CD4-positive, alpha-beta T cell treated with Interleukin-17A for 4 hours (primary cell): ENCODE results near the gene CRYAA.
"Not testable (repeated sequence)": the region's sequence is repeated elsewhere in the genome, so short reads cannot be mapped to it uniquely, and the experiment has no call there.

Experiments used
- DNase-seq: peaks from one replicate; pipeline ENCODE4 v3.0.0-alpha.2; 2020; ENCODE audit warnings: mixed read lengths

CRYAA gene, protein sequence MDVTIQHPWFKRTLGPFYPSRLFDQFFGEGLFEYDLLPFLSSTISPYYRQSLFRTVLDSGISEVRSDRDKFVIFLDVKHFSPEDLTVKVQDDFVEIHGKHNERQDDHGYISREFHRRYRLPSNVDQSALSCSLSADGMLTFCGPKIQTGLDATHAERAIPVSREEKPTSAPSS

GRCh38 chr21:43168708-43169107 lies at the start of gene CRYAA:
TSS of gene CRYAA (plus strand) at chr21:43169008. CDS start at chr21:43169100, 92 bp downstream.
- not testable (repeated sequence) for DNase-seq

DNA sequence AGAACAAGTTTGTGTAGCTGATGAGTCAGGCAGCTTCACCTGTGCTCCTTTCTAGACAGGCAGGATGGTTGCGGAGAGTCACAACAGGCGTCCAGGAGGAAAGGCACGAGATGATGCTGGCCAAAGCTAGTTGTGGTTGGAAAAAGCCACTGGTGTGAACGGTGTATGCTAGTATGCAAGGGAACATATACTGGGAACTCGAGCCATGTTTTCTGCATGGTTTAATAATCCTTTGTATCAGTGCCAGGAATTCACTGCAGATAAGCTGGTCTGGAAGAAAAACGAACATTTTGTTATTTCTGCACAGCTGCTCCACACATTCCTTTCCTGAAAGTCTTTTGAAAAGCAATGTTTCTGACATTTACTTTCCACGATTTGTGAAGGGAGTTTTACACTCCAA lies 38.7 kb upstream of the CRYAA start:
- not testable (repeated sequence) for DNase-seq

DNA sequence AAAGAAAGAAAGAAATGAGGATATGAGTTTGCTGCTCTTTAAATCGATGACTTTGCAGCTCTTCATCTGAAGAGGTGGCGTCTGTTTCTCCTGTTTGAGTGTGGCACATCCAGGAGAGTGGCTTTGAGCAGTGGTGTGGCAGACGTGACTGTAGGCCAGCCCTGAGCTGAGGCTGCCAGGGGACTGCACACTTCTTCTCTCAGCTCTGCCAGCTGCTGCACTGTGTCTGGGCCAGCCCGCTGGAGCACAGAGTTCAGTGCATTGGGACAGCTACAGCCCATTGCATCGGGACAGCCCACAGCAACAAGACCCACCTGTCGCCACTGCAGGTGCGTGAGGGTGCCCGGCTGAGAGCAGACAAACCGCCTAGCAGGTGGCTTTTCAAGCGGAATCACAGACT lies 34.3 kb upstream of the CRYAA start:
- DNase-seq, result not testable (repeated sequence)

DNA sequence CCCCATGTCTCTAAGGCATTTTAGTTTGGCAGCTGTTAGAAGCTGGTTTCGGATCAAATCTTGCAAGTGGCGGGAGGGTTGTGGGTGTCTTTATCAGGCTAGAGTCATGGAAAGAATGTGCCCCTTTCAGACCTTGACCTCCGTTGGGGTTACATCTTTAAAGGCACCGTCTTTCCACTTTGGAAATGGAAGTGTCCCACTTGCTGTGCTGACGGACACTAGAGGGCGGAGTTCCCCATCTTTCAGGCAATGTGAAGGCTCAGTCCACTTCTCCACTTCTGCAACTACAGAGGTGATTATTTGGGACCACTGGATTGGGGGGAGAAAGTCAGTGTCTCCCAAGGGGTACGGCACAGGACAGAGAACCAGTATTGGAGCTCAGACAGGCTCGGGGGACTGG lies 29.9 kb upstream of the CRYAA start:
- not testable (repeated sequence) for DNase-seq

GRCh38 chr21:43141407-43141806 lies 27.4 kb upstream of the CRYAA start:
- DNase-seq, result not testable (repeated sequence)

DNA sequence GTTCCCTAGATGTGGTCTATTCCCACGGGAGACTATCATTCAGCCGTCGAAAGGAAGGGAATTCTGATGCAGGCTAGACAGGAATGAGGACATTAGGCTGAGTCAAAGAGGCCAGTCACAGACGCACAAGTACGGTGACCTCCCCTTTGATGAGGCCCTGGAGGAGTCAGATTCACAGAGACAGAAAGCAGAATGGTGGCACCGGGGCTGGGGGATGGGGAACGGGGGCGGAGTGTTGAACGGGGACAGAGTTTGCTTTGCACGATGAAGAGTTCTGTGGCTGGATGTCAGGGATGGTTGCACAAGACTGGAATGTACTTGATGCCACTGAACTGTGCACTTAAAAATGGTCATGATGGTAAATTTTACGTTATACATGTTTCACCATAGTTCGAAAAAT lies 22.2 kb upstream of the CRYAA start:
- not testable (repeated sequence) for DNase-seq

- not testable (repeated sequence) for DNase-seq
Observed at GRCh38 chr21:43147999-43148398, 20.8 kb upstream of the CRYAA start.

DNA sequence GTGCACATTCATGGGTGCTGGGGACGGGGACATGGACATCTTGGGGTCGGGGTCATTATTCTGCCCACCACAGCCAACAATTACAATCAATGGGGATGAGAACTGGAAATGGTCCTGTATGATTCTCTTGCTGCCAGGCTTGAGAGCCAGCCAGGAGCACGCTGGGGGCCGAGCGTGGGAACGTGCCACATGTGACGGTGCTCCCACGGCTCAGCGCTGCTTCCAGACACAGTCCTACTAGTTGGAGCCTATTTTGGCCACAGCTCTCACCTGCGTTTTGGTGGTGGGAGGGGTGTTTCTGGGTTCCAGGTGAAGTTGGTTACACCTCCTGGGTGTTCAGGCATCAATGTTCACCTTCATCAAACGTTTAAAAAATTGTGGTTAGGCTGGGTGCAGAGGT lies 19.5 kb upstream of the CRYAA start:
- not testable (repeated sequence) for DNase-seq

DNA sequence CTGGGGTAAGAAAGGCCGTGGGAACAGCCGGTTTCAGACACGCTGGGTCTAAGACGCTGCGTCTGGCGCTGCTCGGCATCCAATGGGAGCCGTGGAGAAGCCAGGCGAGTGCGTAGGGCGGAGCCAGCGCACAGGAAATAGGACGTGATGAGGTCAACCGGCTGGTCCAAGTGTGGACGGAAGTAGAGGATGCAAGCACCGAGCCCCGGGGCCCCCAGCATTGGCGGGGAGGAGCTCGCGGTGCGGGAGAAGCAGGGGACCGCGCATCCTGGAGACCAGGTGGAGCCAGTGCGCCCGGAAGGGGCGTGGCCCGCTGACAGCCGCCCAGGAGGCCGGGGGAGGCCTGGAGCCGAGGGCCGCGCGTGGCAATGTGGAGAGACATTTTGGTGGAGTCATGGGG lies 15.2 kb upstream of the CRYAA start:
- DNase-seq, result not testable (repeated sequence)

DNA sequence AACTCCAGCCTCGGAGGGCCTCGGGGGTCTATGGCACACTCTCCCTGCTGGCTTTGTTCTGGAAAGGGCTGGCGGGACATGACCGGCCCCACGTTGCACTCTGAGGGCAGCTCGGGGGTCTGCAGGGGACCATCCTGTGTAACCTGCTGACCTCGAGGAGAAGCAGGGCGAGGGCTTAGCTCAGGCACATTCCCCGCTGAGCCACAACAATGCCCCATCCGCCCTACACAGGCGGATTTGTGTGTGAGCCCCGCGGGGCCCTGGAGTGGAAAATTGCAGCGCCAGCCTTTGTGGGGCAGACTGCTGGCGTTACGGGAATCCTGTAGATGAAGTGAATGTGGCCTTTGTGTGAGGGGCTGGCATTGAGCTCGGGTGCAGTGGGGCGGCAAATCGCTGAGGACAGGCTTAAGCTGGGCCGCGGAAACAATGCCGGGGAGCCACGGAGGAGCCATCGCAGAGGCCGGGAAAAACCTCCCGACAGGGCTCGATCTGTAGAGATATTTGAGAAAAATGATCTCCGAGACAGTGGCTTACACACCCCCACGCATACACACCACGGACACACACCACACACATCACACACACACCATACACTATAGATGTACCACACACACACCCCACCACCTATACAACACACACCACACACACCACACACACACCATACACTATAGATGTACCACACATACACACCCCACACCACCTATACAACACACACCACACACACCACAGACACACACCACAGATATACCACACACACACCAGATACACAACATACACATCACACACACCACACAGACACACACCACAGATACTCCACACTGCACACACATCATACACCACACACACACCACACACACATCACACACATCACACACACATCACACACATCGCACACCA lies 9.3 kb upstream of the CRYAA start:
- DNase-seq, result not testable (repeated sequence)

DNA sequence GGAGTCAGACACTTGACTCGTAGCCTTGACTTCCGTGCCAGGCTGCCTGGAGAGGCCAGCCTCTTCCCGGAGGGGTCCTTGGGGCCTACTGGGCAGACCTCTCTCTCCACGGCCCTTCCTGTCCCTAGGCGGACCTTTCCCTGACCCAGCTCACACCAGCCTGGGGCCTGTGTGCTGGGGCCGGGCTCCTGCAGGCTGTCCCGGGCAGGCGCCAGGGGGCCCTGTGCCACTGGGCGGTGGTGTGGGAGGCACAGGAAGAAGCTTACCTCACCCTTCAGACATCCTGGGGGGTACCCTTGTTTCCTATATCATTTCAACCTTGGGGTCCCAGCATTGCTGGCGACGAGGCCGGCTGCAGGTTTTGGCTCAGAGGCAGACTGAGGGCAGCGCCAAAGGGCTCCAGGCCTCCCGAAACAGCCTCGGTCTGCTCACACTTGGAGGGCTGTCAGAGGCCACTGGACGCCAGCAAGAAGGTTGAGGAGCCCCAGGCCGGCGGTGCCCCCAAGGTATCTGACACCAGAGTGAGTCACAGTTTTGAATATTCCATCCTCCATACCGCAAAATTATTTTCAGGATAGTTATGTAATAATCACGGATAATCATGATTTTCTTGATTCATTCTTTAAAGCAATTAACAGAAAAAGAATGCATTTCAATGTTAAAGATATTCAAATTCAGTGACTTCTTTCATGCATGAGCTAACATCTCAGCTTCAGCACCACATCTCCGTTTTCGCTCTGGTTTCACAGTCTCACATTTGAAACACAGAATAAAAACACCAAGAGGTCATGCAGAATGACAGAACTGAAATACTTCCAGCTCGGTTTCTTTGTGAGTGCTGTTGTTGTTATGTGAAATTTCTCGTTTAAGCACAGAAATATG lies 6.7 kb upstream of the CRYAA start:
- not testable (repeated sequence) for DNase-seq

DNA sequence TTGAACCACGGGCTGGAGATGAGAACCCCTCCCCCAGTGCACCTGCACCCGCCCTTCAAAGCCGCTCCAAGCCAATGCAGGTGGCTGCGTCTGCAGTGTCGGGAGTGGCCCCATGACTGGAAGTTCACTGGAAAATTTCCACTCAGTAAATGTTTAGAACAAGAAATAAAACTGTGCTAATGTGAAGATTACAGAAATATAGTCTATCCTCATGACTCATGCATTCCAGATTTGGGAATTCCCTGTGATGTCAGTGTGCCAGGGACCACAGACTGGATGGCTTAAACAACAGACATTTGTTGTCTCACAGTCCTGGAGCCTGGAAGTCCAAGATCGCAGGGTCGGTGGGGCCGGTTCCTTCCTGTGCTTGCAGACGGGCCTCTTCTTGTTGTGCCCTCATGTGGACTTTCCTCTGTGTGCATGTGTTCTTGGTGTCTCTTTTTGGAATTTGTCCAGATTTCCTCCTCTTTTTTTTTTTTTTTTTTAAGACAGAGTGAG lies 6.1 kb upstream of the CRYAA start:
- DNase-seq, result not testable (repeated sequence)

GRCh38 chr21:43164823-43165222 lies 4.0 kb upstream of the CRYAA start:
- not testable (repeated sequence) for DNase-seq

- DNase-seq, result not testable (repeated sequence)
Observed at GRCh38 chr21:43165734-43166133, 3.1 kb upstream of the CRYAA start.

DNA sequence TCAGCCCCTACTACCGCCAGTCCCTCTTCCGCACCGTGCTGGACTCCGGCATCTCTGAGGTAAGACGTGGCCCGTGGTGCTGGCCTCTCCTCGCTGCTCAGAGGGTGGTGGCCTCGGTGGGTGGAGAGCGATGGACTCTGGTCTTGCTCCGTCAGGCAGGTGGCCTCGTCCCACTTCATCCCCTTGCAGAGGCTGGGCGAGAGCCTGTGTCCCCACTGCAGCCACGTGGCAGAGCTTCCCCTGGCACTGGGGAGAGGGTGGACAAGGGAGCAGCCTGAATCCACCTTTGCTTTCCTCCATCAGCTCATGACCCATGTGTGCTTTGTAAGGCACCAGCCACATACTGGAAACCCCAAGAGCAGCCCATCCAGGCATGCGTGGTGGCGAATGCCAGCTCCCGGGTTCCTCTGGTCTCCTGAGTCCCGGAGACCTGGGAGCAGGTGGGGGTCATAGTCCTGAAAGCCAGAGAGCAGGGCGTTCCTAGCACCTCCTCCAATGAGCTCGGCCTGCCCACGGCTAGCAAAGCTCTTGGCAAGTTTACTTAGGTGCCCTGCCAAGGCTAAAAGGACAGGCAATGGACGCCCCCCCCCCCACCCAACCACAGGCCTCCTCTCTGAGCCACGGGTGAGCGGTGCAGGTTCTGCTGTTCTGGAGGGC lies 550 bp downstream of the CRYAA start:
- DNase-seq, result not testable (repeated sequence)

GRCh38 chr21:43169891-43170290 lies 1.1 kb downstream of the CRYAA start:
- DNase-seq, result not testable (repeated sequence)

DNA sequence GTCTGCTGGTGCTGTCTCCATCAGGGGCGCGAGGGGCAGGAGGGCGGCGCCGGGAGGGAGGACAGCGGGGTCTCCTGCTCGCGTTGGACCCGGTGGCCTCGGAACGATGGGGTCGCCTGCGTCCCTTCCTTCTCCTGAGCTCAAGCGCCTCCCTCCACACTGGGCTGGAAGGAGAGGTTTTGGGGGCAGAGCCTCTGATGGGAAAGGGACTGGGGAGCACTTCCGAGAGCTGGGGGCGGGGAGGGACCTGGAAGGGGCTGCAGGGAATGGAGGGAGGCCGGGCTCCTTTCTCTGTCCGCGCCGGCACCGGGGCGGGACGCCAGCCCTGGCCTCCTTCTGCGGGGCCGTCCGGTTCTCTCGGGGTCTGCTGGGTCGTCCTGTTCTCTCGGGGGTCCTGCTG lies 4.0 kb downstream of the CRYAA start:
- DNase-seq, result not testable (repeated sequence)

- DNase-seq, result not testable (repeated sequence)
Observed at GRCh38 chr21:43173438-43173837, 4.6 kb downstream of the CRYAA start.

DNA sequence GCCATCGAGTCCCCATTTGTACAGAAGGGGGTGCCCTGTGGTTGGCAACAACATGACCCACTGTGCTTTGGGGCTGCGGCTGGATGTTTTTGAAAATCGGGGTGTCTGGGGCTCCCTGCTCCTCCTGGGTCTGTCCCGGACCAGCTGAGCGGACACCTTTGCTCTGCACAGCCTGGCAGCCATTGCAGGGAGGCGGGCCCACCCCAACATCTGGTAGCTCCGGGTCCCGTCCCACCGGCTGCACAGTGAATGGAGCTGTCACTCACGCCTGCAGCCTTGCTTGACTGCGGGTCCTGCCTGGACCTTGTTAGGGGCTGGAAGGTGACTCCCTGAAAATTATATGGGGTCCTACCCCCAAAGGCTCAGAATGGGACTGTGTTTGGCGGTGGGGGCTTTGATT lies 5.1 kb downstream of the CRYAA start:
- not testable (repeated sequence) for DNase-seq

DNA sequence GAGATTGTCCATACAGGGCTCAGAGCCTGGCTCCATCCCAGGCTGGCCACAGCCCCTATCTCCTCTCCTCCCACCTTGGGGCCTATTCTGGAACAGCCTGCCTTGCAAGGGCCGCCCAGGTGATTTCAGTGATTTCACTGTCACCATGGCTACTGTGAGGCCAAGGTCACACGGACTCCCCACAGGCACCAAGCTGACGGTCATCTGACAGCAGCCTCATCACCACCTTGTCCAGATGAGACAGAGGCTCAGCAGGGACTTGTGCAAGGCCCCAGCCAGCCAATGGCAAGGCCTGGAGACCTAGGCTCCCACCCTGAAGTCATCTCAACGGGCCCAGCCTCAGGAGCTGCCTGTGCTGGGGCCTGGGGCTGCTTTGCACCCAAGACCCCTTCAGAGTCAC lies 6.2 kb downstream of the CRYAA start:
- not testable (repeated sequence) for DNase-seq

DNA sequence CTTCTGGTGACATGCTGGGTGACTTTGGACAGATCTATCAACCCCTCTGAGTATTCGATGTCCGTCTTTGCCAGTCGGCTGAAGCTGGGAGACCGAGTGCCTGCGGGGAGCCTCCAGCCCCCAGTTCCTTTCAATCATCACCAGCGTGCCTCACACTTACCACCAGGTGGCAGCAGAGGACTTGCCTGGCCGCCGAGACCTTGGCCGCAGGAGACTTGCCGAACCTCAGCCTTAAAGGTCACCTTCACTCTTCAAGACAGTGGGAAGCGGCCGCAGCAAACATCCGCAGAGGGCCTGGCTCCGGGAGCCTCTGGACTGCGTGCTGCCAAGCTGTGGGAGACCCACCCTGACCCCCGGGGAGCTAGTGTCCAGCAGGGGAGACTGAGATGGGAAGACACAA lies 7.8 kb downstream of the CRYAA start:
- DNase-seq, result not testable (repeated sequence)
